ENCODE results near the gene NFAT5. TPM values are rescaled to one million over a fixed set of nuclear protein-coding genes. Genes with fewer than 3 reads are reported as not detected.

NFAT5 gene
- total RNA-seq, 4 donors from 2014 or later = 76.1 to 122 (median 102) TPM

DNA sequence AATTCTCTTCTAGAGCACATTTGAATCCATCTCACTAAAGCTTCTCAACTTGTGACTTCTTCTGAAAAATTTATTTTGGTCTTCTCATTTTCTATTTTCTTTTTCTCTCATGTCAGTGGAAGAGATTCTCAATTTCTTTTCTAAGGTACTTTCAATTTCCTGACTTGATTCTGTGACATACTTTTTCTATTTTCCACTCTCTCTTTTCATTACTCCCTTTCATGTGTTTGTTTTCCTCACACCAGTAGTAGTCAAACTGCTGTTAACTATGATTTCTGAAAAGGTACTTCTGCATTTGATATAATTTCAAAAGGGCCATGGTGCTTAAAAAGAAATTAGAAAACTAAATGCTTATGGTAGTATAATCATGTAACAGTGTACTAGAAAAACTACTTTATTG, 41.9 kb downstream of the NFAT5 start:
- Histone ChIP-seq H3K27me3 (no peaks in the 10 kb centered on the region), H3K27ac (no peak overlapping the region), H3K36me3 (no peaks in the 10 kb centered on the region), H3K4me3 (replicated peaks in 1 of 3) (no peak overlapping the region), H3K9me3 (no peaks in the 10 kb centered on the region), H3K4me1 (peaks cover 16 to 18% of the 10 kb centered on the region in 2 donors)
- intact Hi-C loops (cut with DNase I) = no loop called here
- DNase-seq = no peak
- TF ChIP-seq CTCF (IDR thresholded peaks at IDR 0.05) (no peak), POLR2A (IDR thresholded peaks at IDR 0.05) (no peak)

DNA sequence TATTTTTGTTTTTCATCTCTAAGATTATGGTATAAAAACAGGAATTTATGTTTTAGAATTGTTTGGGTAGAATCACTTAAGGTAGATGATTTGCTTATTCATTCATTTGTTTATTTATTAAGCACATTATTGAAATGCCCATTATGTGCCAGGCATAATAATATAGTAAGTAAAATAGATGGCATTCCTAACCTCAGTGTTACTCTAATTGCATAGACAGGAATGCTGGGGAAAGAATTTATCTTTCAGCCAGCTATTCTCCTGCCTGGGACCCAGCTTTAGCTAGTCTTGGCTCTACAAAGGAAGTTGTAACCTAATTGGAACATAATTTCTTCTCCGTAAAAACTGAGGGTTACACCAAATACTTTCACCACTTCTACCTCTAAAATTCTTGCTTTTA, 44.6 kb downstream of the NFAT5 start:
- H3K4me3 ChIP-seq (replicated peaks in 1 of 3) = no peak overlapping the region

GRCh38 chr16:69611103-69611640, 45.4 kb downstream of the NFAT5 start:
- TF ChIP-seq POLR2A (IDR thresholded peaks at IDR 0.05) (no peak), CTCF (IDR thresholded peaks at IDR 0.05) (no peak)
- intact Hi-C loops (cut with DNase I) = no loop called here
- DNase-seq = no peak
- H3K27me3 ChIP-seq = no peaks in the 10 kb centered on the region
- H3K4me1 ChIP-seq = peaks cover 34 to 47% of the 10 kb centered on the region in 2 donors
- no peaks in the 10 kb centered on the region for H3K9me3 ChIP-seq
- H3K4me3 ChIP-seq (replicated peaks in 1 of 3) = no peak overlapping the region
- H3K27ac ChIP-seq = no peak overlapping the region
- no peaks in the 10 kb centered on the region for H3K36me3 ChIP-seq

More for the DNA sequence above, 44.6 kb downstream of the NFAT5 start:
- 66 to 76% methylated on average over 1 of the region's 1 CpG for WGBS, 2 donors
- TF ChIP-seq POLR2A (IDR thresholded peaks at IDR 0.05) (no peak), CTCF (IDR thresholded peaks at IDR 0.05) (no peak)
- Histone ChIP-seq H3K9me3 (no peaks in the 10 kb centered on the region), H3K36me3 (no peaks in the 10 kb centered on the region), H3K27me3 (no peaks in the 10 kb centered on the region), H3K27ac (no peak overlapping the region), H3K4me1 (peaks cover 33 to 42% of the 10 kb centered on the region in 2 donors)
- no peak for DNase-seq
- intact Hi-C loops (cut with DNase I) = no loop called here

DNA sequence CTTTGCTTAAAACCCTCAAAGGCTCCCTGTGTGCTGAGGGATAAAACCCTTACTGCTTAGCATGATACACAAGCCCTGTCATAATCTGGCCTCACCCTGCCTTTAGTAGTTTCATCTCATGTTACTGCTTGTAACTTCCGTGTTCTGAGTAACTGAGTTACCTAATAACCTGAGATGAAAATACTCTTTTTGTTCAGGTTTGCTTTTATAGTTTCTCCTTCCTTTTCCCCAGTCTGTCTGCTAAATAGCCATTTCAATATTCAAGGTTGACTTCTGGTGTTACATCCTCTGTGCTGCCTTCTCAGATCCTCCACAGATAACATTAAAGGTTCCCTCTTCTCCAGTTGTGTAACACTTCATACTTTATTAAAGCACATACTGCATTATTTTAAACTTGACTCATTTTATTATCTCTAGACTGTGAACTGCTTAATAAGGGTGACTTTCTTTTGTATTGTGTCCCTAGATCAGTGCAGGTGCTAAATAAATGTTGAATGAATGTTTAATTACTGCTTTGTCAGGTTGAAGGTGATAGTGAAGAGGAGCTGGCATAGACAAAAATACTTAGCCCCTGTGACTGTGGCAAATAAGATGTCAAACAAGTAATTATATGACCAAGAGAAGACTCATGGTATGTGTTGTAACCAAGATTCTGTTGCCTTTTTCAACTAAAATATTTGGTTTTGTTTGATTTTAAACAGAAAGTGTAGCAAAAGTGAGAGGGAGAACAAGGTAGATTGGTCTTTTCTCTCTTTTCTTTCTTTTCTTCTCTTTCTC, 47.8 kb downstream of the NFAT5 start:
- Histone ChIP-seq H3K9me3 (no peaks in the 10 kb centered on the region), H3K4me3 (replicated peaks in 1 of 3) (no peak overlapping the region), H3K27ac (peak overlapping the region; percentile 2 to 67 (median 62)), H3K4me1 (peaks cover 44 to 61% of the 10 kb centered on the region in 2 donors), H3K36me3 (no peaks in the 10 kb centered on the region), H3K27me3 (no peaks in the 10 kb centered on the region)
- intact Hi-C loops (cut with DNase I) = no loop called here
- no peak for DNase-seq
- 72 to 75% methylated on average over 1 of the region's 1 CpG for WGBS, 2 donors
- TF ChIP-seq CTCF (IDR thresholded peaks at IDR 0.05) (no peak), POLR2A (IDR thresholded peaks at IDR 0.05) (no peak)

GRCh38 chr16:69615528-69615927, 49.8 kb downstream of the NFAT5 start:
- H3K36me3 ChIP-seq = no peaks in the 10 kb centered on the region
- H3K4me3 ChIP-seq (replicated peaks in 1 of 3) = no peak overlapping the region
- H3K9me3 ChIP-seq = no peaks in the 10 kb centered on the region
- peak overlapping the region; percentile 40 to 75 (median 67) for H3K27ac ChIP-seq
- H3K4me1 ChIP-seq = peaks cover 48 to 73% of the 10 kb centered on the region in 2 donors
- no peak for DNase-seq
- 94% methylated on average over 2 of the region's 2 CpGs for WGBS, 2 donors
- no peaks in the 10 kb centered on the region for H3K27me3 ChIP-seq
- no peak for TF ChIP-seq CTCF (IDR thresholded peaks at IDR 0.05)
- TF ChIP-seq POLR2A (IDR thresholded peaks at IDR 0.05) = no peak
- intact Hi-C loops (cut with DNase I) = no loop called here
